GM21737 (cell line): ENCODE results near the gene GAREM2.

Experiments used
- ATAC-seq: cut with Tn5 transposase; IDR thresholded peaks from one replicate; pipeline ENCODE4 v1.9.1; 2021; ENCODE audit warnings: mild to moderate bottlenecking, moderate library complexity; ENCODE audit not compliant: unreplicated experiment

GAREM2 gene

GRCh38 chr2:26185954-26186770, 13.3 kb downstream of the GAREM2 start:
- ATAC-seq = no peak

GRCh38 chr2:26187114-26187513, 14.2 kb downstream of the GAREM2 start:
- no peak for ATAC-seq

- no peak for ATAC-seq
Measured at GRCh38 chr2:26187537-26188104, 14.7 kb downstream of the GAREM2 start.

- no peak for ATAC-seq
Measured at GRCh38 chr2:26189123-26189522, 16.2 kb downstream of the GAREM2 start.

- ATAC-seq = no peak
Measured at GRCh38 chr2:26189751-26190150, 16.9 kb downstream of the GAREM2 start.

- ATAC-seq = no peak
Measured at GRCh38 chr2:26190369-26190768, 17.5 kb downstream of the GAREM2 start.

- ATAC-seq = no peak
Measured at GRCh38 chr2:26191316-26192159, 18.6 kb downstream of the GAREM2 start.

GRCh38 chr2:26193578-26194231, 20.8 kb downstream of the GAREM2 start:
- no peak for ATAC-seq

GRCh38 chr2:26195040-26195984, 22.4 kb downstream of the GAREM2 start:
- ATAC-seq = no peak

- no peak for ATAC-seq
Measured at GRCh38 chr2:26196683-26197418, 24.0 kb downstream of the GAREM2 start.

- ATAC-seq = no peak
Measured at GRCh38 chr2:26197516-26197915, 24.6 kb downstream of the GAREM2 start.

- ATAC-seq = no peak
Measured at GRCh38 chr2:26202981-26203490, 30.1 kb downstream of the GAREM2 start.

- ATAC-seq = no peak
Measured at GRCh38 chr2:26203906-26204305, 31.0 kb downstream of the GAREM2 start.

- ATAC-seq = no peak
Measured at GRCh38 chr2:26212011-26212410, 39.1 kb downstream of the GAREM2 start.

- no peak for ATAC-seq
Measured at GRCh38 chr2:26214759-26215158, 41.9 kb downstream of the GAREM2 start.

GRCh38 chr2:26215833-26216232, 42.9 kb downstream of the GAREM2 start:
- ATAC-seq = no peak

- ATAC-seq = no peak
Measured at GRCh38 chr2:26216587-26216986, 43.7 kb downstream of the GAREM2 start.

- no peak for ATAC-seq
Measured at GRCh38 chr2:26217720-26218119, 44.8 kb downstream of the GAREM2 start.

- no peak for ATAC-seq
Measured at GRCh38 chr2:26223018-26223417, 50.1 kb downstream of the GAREM2 start.
